GM18517 (cell line): ENCODE results near the gene PRDM2.

Experiments used
- ATAC-seq: cut with Tn5 transposase; IDR thresholded peaks from one replicate; pipeline ENCODE4 v1.9.1; 2021; ENCODE audit warnings: mild to moderate bottlenecking, moderate library complexity; ENCODE audit not compliant: unreplicated experiment

Gene PRDM2

GRCh38 chr1:13730751-13731482 is 30.9 kb downstream of the PRDM2 start:
- peak; percentile 94 for ATAC-seq

DNA sequence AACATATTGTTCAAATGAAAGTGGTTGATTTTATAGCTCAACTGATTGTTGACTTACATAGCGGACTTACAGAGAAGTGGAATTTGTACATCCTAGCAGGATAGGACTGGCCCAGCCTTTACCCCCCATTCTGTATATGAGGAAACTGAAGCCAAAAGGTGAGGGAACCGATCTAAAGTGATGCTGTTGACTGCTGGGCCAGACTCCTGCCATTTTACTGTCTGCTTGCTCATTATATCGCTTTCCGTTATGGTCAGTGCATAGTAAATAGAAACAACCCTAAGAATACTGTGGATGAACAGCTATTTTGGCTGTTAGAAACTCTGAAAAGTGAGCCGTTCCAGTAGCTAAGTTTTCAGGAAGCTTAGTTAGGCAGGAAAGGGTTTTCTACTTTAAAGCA is 31.9 kb downstream of the PRDM2 start:
- ATAC-seq: no peak

GRCh38 chr1:13732971-13733667 is 33.1 kb downstream of the PRDM2 start:
- no peak for ATAC-seq

DNA sequence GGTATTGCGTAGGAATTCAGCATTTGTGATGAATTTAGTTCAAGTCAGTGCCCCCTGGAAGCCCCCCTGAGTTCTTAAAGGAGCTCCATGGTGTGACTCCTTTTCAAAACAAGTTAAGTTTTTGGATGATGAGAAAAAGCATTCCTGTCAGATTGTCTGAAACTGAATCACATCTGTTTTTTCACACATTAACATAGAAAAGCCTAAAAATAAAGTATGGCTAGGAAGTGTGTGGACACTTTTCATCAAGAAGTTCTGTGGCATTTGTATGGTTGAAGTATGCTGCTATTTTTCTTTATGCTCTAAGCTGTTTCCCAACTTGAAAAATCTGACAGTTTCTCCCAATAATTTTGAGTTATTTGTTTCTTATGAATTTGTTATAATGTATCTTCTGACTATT is 33.7 kb downstream of the PRDM2 start:
- no peak for ATAC-seq

DNA sequence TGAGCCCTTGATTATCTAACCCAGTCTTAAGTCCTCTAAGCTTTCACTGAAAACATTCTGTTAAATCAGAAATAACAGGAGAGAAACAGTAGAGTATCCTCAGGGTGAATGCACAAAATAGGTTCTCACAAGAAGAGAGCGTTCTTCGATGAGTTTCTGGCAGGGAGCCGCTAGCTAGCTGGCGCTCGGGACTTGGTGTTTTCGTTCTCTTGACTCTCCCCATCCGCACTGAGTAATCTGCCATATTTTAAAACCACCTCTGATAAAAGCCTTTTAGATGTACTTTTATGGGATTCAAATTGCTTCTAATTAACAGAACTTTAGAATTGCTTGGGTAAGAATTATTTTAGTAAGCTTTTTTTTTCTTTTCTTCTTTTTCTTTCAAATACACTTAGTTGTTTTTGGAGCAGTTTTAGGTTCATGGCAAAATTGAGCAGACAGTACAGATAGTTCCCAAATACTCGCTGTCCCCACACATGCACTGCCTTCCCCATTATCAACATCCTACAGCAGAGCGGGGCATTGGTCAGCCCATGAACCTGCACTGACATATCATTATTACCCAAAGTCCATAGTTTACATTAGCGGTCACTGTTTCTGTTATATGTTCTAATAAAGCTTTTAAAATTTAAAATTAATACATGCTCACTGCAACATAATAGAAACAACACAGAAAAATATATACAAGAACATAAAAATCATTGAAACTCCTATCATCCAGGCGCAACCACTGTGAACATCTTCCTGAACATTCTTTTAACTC is 35.4 kb downstream of the PRDM2 start:
- no peak for ATAC-seq

- ATAC-seq: no peak
These were observed 37.4 kb downstream of the PRDM2 start for GRCh38 chr1:13737398-13737797.

DNA sequence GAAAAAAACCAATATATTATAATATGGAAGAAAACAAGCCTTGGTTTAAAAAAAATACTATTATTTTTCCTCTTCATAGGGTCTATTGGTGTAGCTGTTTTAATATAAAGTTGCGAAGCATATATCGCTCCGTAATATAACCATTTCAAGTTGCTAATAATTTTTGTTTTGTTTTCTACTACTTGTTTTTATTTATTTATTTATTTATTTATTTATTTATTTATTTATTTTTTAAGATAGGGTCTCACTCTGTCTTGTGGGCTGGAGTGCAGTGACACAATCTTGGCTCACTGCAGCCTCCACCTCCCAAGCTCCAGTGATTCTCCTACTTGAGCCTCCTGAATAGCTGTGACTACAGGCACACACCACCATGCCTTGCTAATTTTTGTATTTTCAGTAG is 46.4 kb downstream of the PRDM2 start:
- ATAC-seq: no peak

DNA sequence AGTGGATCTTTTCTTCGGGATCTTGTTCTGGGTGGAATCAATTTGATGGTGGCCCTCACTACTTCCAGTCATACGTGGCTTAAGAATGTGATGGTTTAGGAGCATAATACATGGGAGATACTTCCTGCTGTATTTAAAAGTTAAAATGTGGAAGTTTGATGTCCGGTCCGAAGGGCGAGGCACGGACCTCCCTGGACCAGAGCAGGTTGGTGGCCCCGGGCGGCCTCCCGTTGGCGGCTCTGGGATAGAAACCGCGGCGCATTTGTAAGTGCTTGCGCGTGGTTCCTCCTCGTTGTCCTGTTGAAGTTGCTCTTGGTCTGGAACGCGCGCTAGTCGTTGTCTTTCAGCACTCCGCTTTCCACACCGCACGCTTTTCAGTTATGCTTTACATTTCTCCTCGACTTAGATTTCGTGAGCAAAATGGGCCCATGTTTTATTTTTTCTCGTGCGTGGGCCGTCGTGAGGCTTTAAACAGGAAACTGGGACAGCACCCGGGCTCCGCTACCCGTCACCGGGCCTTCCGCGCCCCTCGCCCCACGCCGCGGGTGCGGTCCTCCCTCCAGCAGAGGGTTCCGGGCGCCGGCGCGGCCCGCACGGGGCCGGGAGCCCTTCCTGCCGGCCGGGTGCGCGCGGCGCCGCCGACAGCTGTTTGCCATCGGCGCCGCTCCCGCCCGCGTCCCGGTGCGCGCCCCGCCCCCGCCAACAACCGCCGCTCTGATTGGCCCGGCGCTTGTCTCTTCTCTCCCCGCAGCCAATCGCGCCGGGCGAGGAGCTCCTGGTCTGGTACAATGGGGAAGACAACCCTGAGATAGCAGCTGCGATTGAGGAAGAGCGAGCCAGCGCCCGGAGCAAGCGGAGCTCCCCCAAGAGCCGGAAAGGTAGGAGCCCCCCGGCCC is 48.9 kb downstream of the PRDM2 start:
- ATAC-seq: peak; percentile 74

DNA sequence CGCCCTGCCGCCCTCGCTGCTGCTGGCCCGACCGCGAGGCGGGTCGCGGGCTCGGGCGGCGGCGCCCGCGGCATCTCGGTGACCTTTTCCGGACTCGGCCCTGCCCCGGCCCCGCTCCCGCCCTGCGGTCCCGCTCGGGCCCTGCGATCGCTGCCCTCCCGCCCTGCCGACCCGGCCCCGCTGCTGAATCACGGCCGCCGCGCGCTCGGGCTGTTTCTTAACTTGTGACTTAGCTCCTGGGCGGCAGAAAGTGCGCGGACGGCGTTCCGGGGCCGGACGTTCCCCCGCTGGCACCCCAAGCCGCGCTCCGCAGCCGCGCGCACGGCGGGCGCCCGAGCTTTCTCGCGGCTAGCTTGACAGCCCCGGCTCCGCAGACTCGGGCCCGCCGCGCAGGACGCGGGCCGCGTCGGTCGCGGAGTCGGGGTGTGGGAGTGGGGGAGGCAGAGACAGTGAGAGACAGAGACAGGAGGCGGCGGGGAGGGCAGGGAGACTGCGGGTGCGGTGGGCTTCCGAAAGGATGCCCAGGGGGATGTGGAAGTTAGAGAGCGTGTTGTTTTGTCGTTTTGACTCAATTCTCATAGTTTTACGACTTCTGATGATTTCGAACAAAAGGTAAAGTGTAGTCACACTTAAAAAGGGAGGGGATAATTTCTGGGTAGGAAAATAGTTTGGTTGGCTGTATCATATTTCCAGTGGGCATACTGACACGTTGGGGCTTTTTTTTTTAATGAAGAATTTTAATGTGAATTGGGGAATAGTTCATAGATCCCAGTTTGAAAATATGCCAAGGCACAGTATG is 49.8 kb downstream of the PRDM2 start:
- ATAC-seq: peak; percentile 35

DNA sequence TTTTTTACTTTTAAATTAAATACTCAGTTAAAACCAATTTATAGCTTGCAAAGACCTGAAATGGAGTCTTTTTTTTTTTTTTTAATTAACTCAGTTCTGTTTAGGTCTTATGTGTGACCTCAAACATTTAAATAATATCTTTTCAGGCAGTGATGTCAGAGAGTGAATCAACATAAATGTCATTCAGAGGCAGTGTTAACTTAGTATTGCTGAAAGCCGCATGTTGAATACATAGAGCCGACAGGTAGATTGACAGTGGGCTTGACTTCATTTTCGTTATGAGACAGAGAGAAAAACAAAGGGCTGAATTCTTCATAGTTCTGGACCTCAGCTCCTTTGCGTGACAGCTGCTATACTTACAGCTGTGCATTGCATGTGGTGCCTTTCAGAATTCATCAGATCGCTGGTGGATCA is 51.5 kb downstream of the PRDM2 start:
- ATAC-seq: no peak

DNA sequence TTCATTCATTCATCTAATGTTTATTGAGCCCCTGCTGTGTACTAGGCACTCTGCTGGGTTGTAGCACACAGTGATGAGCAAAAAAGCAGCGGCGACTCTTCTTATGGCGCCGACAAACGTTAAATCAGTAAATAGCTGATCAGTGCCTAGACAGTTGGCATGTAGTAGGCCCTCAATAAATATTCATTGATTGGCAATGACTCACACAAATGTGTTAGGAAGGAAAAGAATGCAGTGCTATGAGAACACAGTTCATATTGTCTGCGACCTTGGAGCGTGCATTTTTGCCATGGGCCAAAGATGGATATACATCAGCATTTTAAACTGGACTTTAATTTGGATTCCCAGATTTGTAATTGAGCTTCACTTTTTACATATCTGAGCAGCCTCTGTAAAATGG is 52.0 kb downstream of the PRDM2 start:
- no peak for ATAC-seq

DNA sequence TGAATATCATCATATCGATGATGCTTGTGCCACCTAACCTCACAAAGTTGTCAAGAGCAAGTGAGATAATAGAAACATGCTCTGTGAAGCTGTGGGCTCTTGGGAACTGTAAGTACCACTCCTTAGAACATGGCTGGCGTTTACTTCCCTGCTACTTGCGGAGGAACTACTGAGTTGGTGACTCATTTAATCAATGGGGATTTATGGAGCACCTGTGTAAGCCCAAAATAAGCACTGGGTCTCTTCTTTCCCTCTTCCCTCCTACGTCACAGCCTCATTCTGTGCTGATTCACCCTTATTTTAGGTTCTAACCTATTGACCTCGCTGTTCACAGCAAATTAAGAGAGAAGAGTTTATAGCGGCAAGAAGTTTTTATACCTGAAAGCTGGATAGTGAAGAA is 52.9 kb downstream of the PRDM2 start:
- no peak for ATAC-seq

DNA sequence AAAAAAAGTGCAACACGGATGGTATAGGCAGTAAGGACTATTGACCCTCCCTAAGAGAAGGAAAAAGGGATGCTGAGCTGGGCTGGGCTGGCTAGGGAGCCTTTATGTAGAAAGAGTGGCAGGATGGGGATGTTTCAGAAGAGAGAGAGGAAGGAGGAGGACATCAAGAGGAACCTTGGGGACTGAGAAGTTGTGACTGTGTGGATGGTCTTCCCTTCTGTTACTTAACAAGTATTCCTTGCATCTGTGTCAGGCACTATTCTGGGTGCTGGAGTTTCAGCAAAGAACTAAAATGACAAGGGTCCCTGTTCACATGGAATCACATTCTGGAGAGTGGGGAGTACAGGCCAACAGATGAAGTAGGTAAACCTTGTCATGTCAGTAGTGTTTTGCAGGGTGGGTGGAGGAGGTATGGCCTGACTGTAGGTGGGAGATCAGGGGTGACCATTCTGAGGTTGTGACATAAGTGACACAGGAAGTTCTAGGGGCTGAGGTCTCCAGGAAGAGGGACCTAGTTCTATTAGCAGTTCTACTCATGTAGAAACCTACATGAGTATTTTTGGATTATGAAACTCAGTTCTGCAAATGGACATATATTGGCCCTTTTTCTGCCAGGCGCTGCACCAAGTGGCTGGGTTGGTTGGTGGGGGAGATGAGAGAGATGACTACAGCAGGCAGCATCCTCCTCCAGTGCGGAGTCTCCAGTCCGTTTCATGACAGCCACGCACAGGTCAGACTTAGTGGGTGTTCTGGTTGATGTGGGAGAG is 53.8 kb downstream of the PRDM2 start:
- ATAC-seq: peak; percentile 44

GRCh38 chr1:13754510-13755103 is 54.6 kb downstream of the PRDM2 start:
- ATAC-seq: no peak

DNA sequence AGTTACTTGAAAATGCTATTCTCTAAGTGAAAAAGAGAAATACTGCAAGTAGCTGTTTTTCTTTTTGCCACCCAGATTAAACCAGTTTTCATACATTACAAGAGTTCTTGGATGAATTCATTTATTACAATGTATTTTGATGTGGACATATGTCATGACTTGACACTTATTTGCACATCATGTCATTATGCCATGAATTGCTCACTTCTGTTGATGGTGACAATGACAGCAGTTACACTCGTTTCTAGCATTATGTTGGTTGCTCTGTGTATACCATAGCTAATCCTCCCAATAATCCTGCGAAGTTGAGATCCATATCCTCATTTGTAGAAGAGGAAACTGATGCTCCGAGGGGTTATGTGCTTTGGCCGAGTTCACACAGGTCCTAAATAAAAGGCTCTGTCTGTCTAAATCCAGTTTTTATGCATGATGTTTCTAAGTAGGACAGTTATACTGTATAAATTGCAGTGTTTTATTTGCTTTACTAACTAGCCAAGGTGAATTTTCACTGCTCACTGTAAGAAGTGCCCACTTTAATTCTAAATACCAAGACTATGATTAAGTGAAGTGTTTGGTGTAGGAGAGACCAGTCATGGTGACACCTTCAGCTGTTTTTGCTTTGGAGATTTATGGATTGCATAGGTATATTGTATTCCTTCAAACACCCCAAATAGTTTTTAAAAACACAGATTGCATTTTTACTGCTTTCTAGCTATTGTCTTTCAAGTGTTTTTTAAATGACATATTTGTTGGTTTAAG is 56.7 kb downstream of the PRDM2 start:
- no peak for ATAC-seq

DNA sequence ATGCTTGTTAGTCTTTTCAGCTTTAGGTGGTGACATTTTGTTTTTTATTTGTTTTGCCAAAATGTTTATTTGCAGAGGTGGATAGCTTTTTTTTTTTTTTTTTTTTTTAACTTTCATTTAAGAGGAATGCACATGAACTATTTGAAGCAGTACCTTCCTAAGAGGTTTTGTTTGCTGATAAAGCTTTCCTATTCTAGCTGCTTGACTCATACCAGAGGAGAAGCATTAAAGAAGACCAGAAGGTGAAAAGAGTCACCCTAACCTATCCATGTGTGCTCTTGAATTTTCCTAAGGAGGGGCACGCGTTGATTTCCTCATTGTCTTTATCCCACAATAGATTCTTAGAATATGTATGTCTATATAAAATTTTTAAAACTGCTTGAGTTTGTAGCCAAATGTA is 57.7 kb downstream of the PRDM2 start:
- no peak for ATAC-seq

- ATAC-seq: no peak
These were observed 59.1 kb downstream of the PRDM2 start for GRCh38 chr1:13759072-13759471.

GRCh38 chr1:13760340-13760739 is 60.4 kb downstream of the PRDM2 start:
- no peak for ATAC-seq
